ENCODE measurements around the gene EEF1AKMT2. TPM values are rescaled to one million over a fixed set of nuclear protein-coding genes. Genes with fewer than 3 reads are reported as not detected.
A peak's percentile ranks its signal among the peaks of the same experiment; 100 is the strongest.

EEF1AKMT2 gene
- polyA plus RNA-seq, 1 of the 3 experiments (the other 2 are of a cell fraction) = 14.0 TPM

DNA sequence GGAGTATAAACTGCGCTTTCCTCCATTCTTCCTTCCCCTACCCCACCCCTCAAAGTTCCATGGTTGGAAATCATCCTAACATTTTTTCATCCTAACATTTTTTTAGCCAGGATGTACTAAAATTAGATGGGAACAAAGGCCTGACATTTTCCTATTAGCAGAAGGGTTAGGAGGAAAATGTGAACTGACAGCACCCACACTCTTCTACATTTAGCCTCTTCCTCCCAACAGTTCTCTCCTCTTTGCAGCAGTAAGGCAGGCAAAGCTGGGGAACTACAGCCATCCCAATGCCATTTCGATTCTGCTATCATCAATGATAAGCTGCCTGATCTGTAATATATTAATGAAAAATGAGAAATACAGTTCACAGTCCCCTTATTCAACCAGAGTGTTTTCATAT, 36.1 kb downstream of the EEF1AKMT2 start:
- Histone ChIP-seq H3K4me1 (ENCODE audit: control insufficient read depth in 1 of 2, insufficient read depth in 2 of 2, low read depth in 1 of 2, low read length in 1 of 2) (peaks cover 0 to 7% of the 10 kb centered on the region in 2 experiments; a peak in 1 of 4 replicates), H3K79me2 (ENCODE audit: insufficient read depth) (peaks cover 9% of the 10 kb centered on the region; the same call in 1 of the 2 replicates), H3K27ac (ENCODE audit: low read depth in 2 of 2, low read length in 1 of 2) (peak overlapping the region in 1 of 2 experiments; percentile 29; a peak in 1 of 4 replicates), H4K20me1 (ENCODE audit: insufficient read depth) (no peaks in the 10 kb centered on the region), H3K4me3 (ENCODE audit: low read depth in 2 of 2, low read length in 1 of 2) (no peak overlapping the region), H3K27me3 (ENCODE audit: insufficient read depth) (no peaks in the 10 kb centered on the region), H2AFZ (ENCODE audit: low read depth) (no peak overlapping the region), H3K9me2 (no peaks in the 10 kb centered on the region), H3F3A (replicated peaks; ENCODE audit: insufficient read depth) (peaks cover 4% of the 10 kb centered on the region), H3K36me3 (replicated peaks in 1 of 2; ENCODE audit: control insufficient read depth in 1 of 2, insufficient read depth in 2 of 2, low read length in 1 of 2) (peaks cover 43 to 56% of the 10 kb centered on the region in 2 experiments), H3K4me2 (no peak overlapping the region), H3K9ac (no peak overlapping the region), H3K9me3 (no peaks in the 10 kb centered on the region)
- DNase-seq = no peak
- TF ChIP-seq, protein P1, sequence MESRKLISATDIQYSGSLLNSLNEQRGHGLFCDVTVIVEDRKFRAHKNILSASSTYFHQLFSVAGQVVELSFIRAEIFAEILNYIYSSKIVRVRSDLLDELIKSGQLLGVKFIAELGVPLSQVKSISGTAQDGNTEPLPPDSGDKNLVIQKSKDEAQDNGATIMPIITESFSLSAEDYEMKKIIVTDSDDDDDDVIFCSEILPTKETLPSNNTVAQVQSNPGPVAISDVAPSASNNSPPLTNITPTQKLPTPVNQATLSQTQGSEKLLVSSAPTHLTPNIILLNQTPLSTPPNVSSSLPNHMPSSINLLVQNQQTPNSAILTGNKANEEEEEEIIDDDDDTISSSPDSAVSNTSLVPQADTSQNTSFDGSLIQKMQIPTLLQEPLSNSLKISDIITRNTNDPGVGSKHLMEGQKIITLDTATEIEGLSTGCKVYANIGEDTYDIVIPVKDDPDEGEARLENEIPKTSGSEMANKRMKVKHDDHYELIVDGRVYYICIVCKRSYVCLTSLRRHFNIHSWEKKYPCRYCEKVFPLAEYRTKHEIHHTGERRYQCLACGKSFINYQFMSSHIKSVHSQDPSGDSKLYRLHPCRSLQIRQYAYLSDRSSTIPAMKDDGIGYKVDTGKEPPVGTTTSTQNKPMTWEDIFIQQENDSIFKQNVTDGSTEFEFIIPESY (IDR thresholded peaks at IDR 0.05; ENCODE audit: borderline replicate concordance, low read depth) = no peak
- TF ChIP-seq, protein P2, sequence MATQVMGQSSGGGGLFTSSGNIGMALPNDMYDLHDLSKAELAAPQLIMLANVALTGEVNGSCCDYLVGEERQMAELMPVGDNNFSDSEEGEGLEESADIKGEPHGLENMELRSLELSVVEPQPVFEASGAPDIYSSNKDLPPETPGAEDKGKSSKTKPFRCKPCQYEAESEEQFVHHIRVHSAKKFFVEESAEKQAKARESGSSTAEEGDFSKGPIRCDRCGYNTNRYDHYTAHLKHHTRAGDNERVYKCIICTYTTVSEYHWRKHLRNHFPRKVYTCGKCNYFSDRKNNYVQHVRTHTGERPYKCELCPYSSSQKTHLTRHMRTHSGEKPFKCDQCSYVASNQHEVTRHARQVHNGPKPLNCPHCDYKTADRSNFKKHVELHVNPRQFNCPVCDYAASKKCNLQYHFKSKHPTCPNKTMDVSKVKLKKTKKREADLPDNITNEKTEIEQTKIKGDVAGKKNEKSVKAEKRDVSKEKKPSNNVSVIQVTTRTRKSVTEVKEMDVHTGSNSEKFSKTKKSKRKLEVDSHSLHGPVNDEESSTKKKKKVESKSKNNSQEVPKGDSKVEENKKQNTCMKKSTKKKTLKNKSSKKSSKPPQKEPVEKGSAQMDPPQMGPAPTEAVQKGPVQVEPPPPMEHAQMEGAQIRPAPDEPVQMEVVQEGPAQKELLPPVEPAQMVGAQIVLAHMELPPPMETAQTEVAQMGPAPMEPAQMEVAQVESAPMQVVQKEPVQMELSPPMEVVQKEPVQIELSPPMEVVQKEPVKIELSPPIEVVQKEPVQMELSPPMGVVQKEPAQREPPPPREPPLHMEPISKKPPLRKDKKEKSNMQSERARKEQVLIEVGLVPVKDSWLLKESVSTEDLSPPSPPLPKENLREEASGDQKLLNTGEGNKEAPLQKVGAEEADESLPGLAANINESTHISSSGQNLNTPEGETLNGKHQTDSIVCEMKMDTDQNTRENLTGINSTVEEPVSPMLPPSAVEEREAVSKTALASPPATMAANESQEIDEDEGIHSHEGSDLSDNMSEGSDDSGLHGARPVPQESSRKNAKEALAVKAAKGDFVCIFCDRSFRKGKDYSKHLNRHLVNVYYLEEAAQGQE (IDR thresholded peaks at IDR 0.05; ENCODE audit: low read depth, low read length) = no peak
- WGBS (ENCODE audit: low lambda C conversion rate) = 92% methylated on average over 2 of the region's 2 CpGs
- POLR2A ChIA-PET = no interaction called here
- CTCF ChIA-PET = interaction anchor here (1.1 to 4.5 kb wide), 7 partner anchors 10 to 290 kb away, joined by 3 to 31 read pairs (median 10); partner anchors contain the start of gene FAM53B

DNA sequence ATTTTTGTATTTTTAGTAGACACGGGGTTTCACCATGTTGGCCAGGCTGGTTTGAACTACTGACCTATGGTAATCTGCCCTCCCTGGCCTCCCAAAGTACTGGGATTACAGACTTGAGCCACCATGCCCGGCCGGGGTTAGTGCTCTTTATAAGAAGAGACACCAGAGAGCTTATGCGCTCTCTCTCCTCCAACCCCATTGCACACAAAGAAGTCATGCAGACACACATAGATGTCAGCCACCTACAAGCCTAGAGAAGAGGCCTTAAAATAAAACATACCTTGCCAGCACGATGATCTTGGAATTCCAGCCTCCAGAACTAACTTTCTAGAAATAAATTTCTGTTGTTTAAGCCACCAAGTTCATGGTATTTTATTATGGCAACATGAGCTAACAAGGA, 37.5 kb downstream of the EEF1AKMT2 start:
- Histone ChIP-seq H3K4me2 (no peak overlapping the region), H2AFZ (ENCODE audit: low read depth) (no peak overlapping the region), H3K36me3 (replicated peaks in 1 of 2; ENCODE audit: control insufficient read depth in 1 of 2, insufficient read depth in 2 of 2, low read length in 1 of 2) (peaks cover 29 to 45% of the 10 kb centered on the region in 2 experiments), H3K27ac (ENCODE audit: low read depth in 2 of 2, low read length in 1 of 2) (no peak overlapping the region), H3F3A (replicated peaks; ENCODE audit: insufficient read depth) (peaks cover 4% of the 10 kb centered on the region), H3K27me3 (ENCODE audit: insufficient read depth) (no peaks in the 10 kb centered on the region), H3K4me3 (ENCODE audit: low read depth in 2 of 2, low read length in 1 of 2) (no peak overlapping the region), H3K9ac (no peak overlapping the region), H3K9me2 (no peaks in the 10 kb centered on the region), H4K20me1 (ENCODE audit: insufficient read depth) (no peaks in the 10 kb centered on the region), H3K9me3 (no peaks in the 10 kb centered on the region), H3K79me2 (ENCODE audit: insufficient read depth) (peaks cover 8% of the 10 kb centered on the region; the same call in 1 of the 2 replicates), H3K4me1 (ENCODE audit: control insufficient read depth in 1 of 2, insufficient read depth in 2 of 2, low read depth in 1 of 2, low read length in 1 of 2) (peaks cover 0 to 7% of the 10 kb centered on the region in 2 experiments; a peak in 1 of 4 replicates)
- ChIA-PET POLR2A (no interaction called here), CTCF (interaction anchor here (1.0 to 4.5 kb wide), 5 partner anchors 8 to 224 kb away, joined by 3 to 31 read pairs (median 14); partner anchors contain the start of gene FAM53B)
- DNase-seq = no peak
- WGBS (ENCODE audit: low lambda C conversion rate) = 94% methylated on average over 5 of the region's 5 CpGs
- TF ChIP-seq MXI1 (IDR thresholded peaks at IDR 0.05; ENCODE audit: low read depth, low read length) (no peak), JUND (IDR thresholded peaks at IDR 0.05) (no peak), FOSL2 (IDR thresholded peaks at IDR 0.05; ENCODE audit: borderline replicate concordance, low read depth) (no peak), YY1 (IDR thresholded peaks at IDR 0.05; ENCODE audit: low read depth) (no peak), TEAD4 (IDR thresholded peaks at IDR 0.05; ENCODE audit: borderline replicate concordance, insufficient read depth) (no peak), NFIC (IDR thresholded peaks at IDR 0.05; ENCODE audit: borderline replicate concordance) (no peak), GATA2 (CRISPR knock-in tag; IDR thresholded peaks at IDR 0.05) (no peak), SIN3A (IDR thresholded peaks at IDR 0.05; ENCODE audit: borderline replicate concordance, low read depth, low read length) (no peak), FOXJ3 (CRISPR knock-in tag; IDR thresholded peaks at IDR 0.05) (no peak), RXRA (IDR thresholded peaks at IDR 0.05; ENCODE audit: borderline replicate concordance, low read depth) (no peak), MEF2A (IDR thresholded peaks at IDR 0.05; ENCODE audit: borderline replicate concordance, low read depth) (no peak)
- TF ChIP-seq, protein P3, sequence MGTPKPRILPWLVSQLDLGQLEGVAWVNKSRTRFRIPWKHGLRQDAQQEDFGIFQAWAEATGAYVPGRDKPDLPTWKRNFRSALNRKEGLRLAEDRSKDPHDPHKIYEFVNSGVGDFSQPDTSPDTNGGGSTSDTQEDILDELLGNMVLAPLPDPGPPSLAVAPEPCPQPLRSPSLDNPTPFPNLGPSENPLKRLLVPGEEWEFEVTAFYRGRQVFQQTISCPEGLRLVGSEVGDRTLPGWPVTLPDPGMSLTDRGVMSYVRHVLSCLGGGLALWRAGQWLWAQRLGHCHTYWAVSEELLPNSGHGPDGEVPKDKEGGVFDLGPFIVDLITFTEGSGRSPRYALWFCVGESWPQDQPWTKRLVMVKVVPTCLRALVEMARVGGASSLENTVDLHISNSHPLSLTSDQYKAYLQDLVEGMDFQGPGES (IDR thresholded peaks at IDR 0.05; ENCODE audit: low read depth, low read length) = no peak
- TF ChIP-seq, protein P4, sequence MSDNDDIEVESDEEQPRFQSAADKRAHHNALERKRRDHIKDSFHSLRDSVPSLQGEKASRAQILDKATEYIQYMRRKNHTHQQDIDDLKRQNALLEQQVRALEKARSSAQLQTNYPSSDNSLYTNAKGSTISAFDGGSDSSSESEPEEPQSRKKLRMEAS (IDR thresholded peaks at IDR 0.05; ENCODE audit: low read depth) = no peak
- TF ChIP-seq, protein P5, sequence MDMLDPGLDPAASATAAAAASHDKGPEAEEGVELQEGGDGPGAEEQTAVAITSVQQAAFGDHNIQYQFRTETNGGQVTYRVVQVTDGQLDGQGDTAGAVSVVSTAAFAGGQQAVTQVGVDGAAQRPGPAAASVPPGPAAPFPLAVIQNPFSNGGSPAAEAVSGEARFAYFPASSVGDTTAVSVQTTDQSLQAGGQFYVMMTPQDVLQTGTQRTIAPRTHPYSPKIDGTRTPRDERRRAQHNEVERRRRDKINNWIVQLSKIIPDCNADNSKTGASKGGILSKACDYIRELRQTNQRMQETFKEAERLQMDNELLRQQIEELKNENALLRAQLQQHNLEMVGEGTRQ (IDR thresholded peaks at IDR 0.05; ENCODE audit: borderline replicate concordance, low read depth, low read length) = no peak
- TF ChIP-seq, protein P1 (IDR thresholded peaks at IDR 0.05; ENCODE audit: borderline replicate concordance, low read depth) = no peak

Data from SK-N-SH (cell line).